GM12864 (cell line): ENCODE data around the gene FAHD1.
"Not testable (repeated sequence)": the region's sequence is repeated elsewhere in the genome, so short reads cannot be mapped to it uniquely, and the experiment has no call there.

Source experiments
- DNase-seq: peaks from one replicate; pipeline ENCODE4 v3.0.0-alpha.2; 2011; ENCODE audit warnings: low read depth
- H3K4me3 ChIP-seq: 2 replicates; pipeline ENCODE4 v1.5.1; 2011; ENCODE audit warnings: mild to moderate bottlenecking, low read depth, low read length, control low read depth
- TF ChIP-seq, protein P1 (sequence below): IDR thresholded peaks from 2 replicates; pipeline ENCODE4 v1.5.1; 2011; ENCODE audit warnings: low read depth, mild to moderate bottlenecking, moderate library complexity, low read length, control low read depth, inconsistent platforms; ENCODE audit errors: missing control alignments

Gene FAHD1

DNA sequence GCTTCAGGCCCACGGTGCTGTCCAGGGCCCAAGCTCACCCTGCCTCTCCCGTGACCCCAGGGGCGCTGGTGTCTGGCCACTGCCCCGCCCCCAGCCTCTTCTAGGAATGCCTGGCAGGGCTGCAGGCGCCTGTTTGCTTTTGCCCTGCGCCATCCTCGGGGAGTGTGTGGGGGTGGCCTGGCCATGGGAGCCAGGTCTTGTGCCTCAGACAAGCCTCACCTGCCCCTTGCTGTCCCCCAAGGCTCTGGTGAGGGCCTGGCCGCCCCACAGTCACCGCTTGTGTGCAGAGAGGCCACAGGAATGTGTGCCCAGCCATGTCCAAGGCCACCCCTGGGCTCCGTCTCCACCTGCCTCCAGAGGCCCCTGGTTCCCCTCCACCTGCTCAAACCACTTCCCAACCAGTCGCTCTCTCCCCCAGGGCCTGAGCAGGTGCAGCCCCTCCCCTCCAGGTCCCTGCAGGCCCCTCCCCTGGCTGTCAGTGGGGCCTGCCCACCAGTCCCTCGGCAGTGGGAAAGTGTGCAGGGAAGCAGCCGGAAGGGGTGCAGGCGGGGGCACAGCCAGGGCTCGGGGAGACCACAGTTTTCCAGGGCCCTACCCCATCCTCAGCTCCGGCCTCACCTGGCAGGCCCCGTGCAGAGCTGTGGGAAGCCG lies 32.7 kb upstream of the FAHD1 start:
- TF ChIP-seq, protein P1, sequence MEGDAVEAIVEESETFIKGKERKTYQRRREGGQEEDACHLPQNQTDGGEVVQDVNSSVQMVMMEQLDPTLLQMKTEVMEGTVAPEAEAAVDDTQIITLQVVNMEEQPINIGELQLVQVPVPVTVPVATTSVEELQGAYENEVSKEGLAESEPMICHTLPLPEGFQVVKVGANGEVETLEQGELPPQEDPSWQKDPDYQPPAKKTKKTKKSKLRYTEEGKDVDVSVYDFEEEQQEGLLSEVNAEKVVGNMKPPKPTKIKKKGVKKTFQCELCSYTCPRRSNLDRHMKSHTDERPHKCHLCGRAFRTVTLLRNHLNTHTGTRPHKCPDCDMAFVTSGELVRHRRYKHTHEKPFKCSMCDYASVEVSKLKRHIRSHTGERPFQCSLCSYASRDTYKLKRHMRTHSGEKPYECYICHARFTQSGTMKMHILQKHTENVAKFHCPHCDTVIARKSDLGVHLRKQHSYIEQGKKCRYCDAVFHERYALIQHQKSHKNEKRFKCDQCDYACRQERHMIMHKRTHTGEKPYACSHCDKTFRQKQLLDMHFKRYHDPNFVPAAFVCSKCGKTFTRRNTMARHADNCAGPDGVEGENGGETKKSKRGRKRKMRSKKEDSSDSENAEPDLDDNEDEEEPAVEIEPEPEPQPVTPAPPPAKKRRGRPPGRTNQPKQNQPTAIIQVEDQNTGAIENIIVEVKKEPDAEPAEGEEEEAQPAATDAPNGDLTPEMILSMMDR: no peak
- no peak for DNase-seq

DNA sequence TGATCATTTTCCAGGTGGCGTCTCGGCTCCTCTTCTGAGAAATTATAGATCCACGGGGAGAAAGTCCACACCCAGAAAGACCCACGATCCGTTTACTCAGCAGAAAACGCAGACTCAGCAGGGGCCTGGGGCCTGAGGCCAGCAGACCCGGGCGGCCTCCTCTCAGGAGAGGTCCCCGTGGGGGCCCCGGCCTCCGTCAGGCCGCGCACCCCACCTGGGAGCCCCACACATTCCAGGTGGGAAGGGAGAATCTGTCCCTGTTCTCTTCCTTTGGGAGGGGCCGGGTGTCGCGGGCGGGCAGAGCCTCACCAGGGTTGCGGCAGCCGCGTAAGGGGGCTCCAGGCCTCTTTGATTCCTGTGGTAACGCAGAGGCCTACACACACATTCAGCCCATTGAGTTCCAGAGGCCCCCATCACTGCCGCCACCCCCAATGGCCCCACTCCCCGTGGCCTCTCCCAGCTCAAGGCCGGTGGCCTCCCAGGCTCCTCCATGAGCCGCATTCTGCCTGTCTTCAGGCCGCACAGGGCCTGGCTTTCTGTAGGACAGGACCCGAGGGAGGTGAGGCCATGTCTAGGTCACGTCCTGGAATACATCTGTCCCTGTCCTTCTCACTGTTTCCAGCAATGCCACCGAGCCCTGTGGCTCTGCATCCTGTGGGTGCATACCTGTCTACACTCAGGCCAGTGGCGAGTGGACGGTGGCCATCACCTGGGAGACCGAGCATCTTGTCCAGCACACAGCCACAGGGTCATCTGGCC lies 31.9 kb upstream of the FAHD1 start:
- TF ChIP-seq, protein P1: no peak
- no peak for DNase-seq
- H3K4me3 ChIP-seq: no peak overlapping the region

More for the DNA sequence above, 32.7 kb upstream of the FAHD1 start:
- H3K4me3 ChIP-seq: no peak overlapping the region

DNA sequence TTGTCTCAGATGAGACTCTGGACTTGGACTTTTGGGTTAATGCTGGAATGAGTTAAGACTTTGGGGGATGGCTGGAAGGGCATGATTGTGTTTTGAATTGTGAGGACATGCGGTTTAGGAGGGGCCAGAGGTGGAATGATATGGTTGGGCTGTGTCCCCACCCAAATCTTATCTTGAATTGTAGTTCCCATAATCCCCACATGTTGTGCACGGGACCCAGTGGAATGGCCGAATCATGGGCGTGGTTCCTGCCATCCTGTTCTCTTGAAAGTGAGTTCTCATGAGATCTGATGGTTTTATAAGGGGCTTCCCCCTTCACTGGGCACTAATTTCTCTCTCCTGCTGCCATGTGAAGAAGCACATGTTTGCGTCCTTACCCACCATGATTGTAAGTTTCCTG lies 27.7 kb upstream of the FAHD1 start:
- not testable (repeated sequence) for DNase-seq, H3K4me3 ChIP-seq

DNA sequence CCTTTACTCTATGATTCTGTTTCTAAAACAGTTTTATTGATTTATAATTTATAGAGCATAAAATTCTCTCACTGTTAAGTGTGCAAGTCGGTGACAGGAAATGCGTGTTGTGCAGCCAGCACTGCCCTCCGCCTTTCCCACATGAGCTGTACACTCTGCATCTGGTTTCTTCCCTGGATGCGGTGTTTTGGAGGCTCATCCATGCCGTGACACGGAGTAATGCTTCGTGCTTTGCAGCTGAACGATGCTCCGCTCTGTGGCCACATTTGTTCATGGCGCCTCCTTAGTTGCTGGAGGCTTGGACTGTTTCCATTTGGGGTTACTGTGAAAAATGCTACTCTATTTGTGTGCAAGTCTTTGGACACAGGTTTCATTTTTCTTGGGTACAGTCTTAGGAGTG lies 26.3 kb upstream of the FAHD1 start:
- H3K4me3 ChIP-seq: no peak overlapping the region
- TF ChIP-seq, protein P1: no peak
- DNase-seq: no peak

DNA sequence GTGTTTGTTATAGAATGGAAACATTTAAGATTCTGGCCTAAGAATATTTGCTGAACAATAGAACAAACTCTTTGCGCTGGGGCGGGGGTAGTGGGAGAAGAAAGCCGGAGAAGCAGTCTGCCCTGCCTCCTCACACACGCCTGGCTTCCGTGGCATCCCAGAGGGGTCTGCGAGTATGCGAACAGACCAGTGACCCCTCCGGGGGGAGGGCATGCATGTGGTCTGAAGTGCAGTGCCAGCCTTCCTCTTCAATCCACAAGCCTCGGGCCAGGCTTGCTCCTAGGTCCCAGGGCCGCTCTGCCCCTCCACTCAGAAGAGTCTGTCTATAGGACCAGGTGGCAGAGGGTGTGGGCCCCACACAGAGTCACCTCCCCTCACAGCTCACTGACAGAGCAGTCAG lies 19.4 kb upstream of the FAHD1 start:
- no peak overlapping the region for H3K4me3 ChIP-seq
- TF ChIP-seq, protein P1: no peak
- no peak for DNase-seq

DNA sequence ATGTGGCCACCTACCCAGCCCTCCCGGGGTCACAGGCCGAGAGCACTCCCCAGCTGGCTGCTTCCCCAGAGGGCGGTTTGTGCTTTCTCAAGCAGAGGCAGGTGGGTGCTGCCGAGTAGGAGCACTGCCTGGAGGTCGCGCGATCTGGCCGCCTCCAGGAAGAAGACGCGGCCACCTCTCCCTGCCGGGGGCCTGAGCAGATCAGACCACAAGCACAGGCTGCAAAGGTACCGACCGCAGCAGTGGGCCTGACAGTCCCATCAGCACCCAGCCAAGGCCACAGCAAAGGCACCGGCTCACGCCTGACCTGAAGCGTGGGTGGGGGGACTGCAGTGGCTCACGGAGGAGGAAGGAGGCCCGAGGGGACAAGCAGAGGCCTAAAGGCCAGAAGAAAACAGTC lies 18.3 kb upstream of the FAHD1 start:
- no peak for DNase-seq
- H3K4me3 ChIP-seq: no peak overlapping the region
- TF ChIP-seq, protein P1: no peak

DNA sequence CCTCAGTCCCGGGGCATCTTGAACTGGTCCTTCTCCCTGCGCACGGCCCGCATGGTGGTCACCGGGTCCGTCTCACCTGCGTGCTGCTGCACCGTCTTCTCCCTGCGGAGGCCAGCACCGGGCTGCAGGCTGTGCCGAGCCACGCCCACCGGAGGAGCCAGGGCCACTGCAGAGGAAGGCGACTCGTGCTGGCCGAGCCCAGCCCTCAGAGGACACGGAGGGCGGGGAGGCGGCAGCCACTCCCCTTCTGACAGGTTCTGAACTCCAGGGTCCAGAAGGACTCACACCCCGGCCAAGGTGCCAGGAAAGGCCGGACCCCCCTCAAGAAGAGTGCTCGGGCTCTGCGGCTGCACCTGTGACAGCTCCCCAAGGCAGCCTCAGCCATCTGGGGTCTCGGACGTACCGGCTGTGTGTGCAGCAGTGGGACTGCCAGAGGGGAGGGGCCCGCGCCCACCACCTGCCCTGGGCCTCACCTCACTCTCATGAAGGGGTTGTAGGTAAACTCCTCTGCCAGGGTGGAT lies 17.7 kb upstream of the FAHD1 start:
- TF ChIP-seq, protein P1: no peak
- no peak for DNase-seq
- H3K4me3 ChIP-seq: no peak overlapping the region
